Activated T-helper 1 cell treated with anti-CD3 and anti-CD28 coated beads, Interleukin-12 subunit alpha, Interleukin-12 subunit beta, Interleukin-2, Interleukin-4 antibody, amounts not matched to agents 30 ng/mL and 10 ng/mL and 1 ng/mL, durations not matched to agents 14 hours and 24 hours and 36 hours (primary cell): Measurements from ENCODE around the gene ATP2A1. TPM values are rescaled to one million over a fixed set of nuclear protein-coding genes. Genes with fewer than 3 reads are reported as not detected.
"Not testable (repeated sequence)": the region's sequence is repeated elsewhere in the genome, so short reads cannot be mapped to it uniquely, and the experiment has no call there.

Source experiments
- DNase-seq: peaks from one replicate; pipeline ENCODE4 v3.0.0; 2021; ENCODE audit warnings: low spot score
- H3K27ac Mint-ChIP-seq: one replicate; pipeline ENCODE4 v1.8.0; 2021; ENCODE audit warnings: mild to moderate bottlenecking, mixed read lengths
- H3K27me3 Mint-ChIP-seq: one replicate; pipeline ENCODE4 v1.8.0; 2022; ENCODE audit warnings: mild to moderate bottlenecking, moderate library complexity, mixed read lengths; ENCODE audit not compliant: insufficient read depth
- H3K36me3 Mint-ChIP-seq: one replicate; pipeline ENCODE4 v1.8.0; 2021; ENCODE audit warnings: low read depth, mixed read lengths
- H3K4me1 Mint-ChIP-seq: one replicate; pipeline ENCODE4 v1.8.0; 2021; ENCODE audit warnings: low read depth, mixed read lengths
- H3K4me3 Mint-ChIP-seq: one replicate; pipeline ENCODE4 v1.8.0; 2021; ENCODE audit warnings: mild to moderate bottlenecking, moderate library complexity, mixed read lengths
- H3K9me3 Mint-ChIP-seq: one replicate; pipeline ENCODE4 v1.8.0; 2021; ENCODE audit warnings: mixed read lengths
- intact Hi-C: fragments of 100-400 bp; cut with micrococcal nuclease; formaldehyde crosslinking; loops from one replicate; pipeline ENCODE4 v1.15.1; 2024
- total RNA-seq: library from RNA; stranded (reverse); gene quantifications from 2 replicates; pipeline ENCODE4 v1.2.3, GENCODE V29; 2022

ATP2A1 gene
- total RNA-seq, 1 donor from 2014 or later, result 3.3 TPM

- DNase-seq, H3K27ac Mint-ChIP-seq, H3K9me3 Mint-ChIP-seq, H3K36me3 Mint-ChIP-seq, H3K4me3 Mint-ChIP-seq, intact Hi-C loops, H3K27me3 Mint-ChIP-seq: not testable (repeated sequence)
- peaks cover 20% of the 10 kb centered on the region for H3K4me1 Mint-ChIP-seq
Observed at GRCh38 chr16:28939825-28940224, 61.5 kb downstream of the ATP2A1 start.

- DNase-seq, result no peak
- intact Hi-C loops, result no loop called here
- Mint-ChIP-seq H3K9me3 (no peaks in the 10 kb centered on the region), H3K4me3 (no peak overlapping the region), H3K27me3 (no peaks in the 10 kb centered on the region), H3K27ac (no peak overlapping the region), H3K36me3 (no peaks in the 10 kb centered on the region), H3K4me1 (peaks cover 18% of the 10 kb centered on the region)
Observed at GRCh38 chr16:28943281-28943680, 65.0 kb downstream of the ATP2A1 start.

- Mint-ChIP-seq H3K36me3 (peaks cover 2% of the 10 kb centered on the region), H3K9me3 (no peaks in the 10 kb centered on the region), H3K27ac (no peak overlapping the region), H3K4me1 (peaks cover 22% of the 10 kb centered on the region), H3K27me3 (no peaks in the 10 kb centered on the region), H3K4me3 (no peak overlapping the region)
- DNase-seq, result no peak
- intact Hi-C loops, result no loop called here
Observed at GRCh38 chr16:28946681-28947080, 68.4 kb downstream of the ATP2A1 start.

- intact Hi-C loops, result loop anchor here (1.0 to 5.0 kb wide), 6 partner anchors 23 to 399 kb away; partner anchors contain the start of genes RABEP2, SGF29, SH2B1 and SPNS1
- Mint-ChIP-seq H3K27me3 (no peaks in the 10 kb centered on the region), H3K4me3 (peak within 1 kb of the TSS; percentile 95), H3K36me3 (peaks cover 20% of the 10 kb centered on the region), H3K9me3 (no peaks in the 10 kb centered on the region), H3K27ac (peak within 1 kb of the TSS; percentile 95), H3K4me1 (peaks cover 33% of the 10 kb centered on the region)
- DNase-seq, result peak; percentile 99
Observed at GRCh38 chr16:28950648-28951409, 72.5 kb downstream of the ATP2A1 start, which contains the start of gene NFATC2IP. TSS of gene NFATC2IP (plus strand) at chr16:28950937. CDS start at chr16:28951012, 75 bp downstream.

- no peak for DNase-seq
- Mint-ChIP-seq H3K27me3 (no peaks in the 10 kb centered on the region), H3K9me3 (no peaks in the 10 kb centered on the region), H3K36me3 (peaks cover 22% of the 10 kb centered on the region), H3K27ac (peak overlapping the region; percentile 78), H3K4me3 (peak overlapping the region; percentile 95), H3K4me1 (peaks cover 30% of the 10 kb centered on the region)
- intact Hi-C loops, result loop anchor here (5.0 kb wide), 1 partner anchor 399 kb away; the partner anchor contains the start of gene SGF29
Observed at GRCh38 chr16:28951410-28951943, 73.2 kb downstream of the ATP2A1 start.

Other genes starting within 250 kb of the ATP2A1 start
- gene NPIPB8, start 240.4 kb upstream of the ATP2A1 start, total RNA-seq, result 0.70 and 1.2 TPM in 2 replicates
- gene EIF3C, start 167.0 kb upstream of the ATP2A1 start, total RNA-seq, result 1,175 and 1,207 TPM in 2 replicates
- 2.4 and 5.3 TPM in 2 replicates for gene NPIPB9, start 126.7 kb upstream of the ATP2A1 start, total RNA-seq
- 319 and 337 TPM in 2 replicates for gene ATXN2L, start 55.5 kb upstream of the ATP2A1 start, total RNA-seq
- gene TUFM, start 32.1 kb upstream of the ATP2A1 start, total RNA-seq, result 261 and 264 TPM in 2 replicates
- 54.2 and 56.2 TPM in 2 replicates for gene SH2B1, start 14.6 kb upstream of the ATP2A1 start, total RNA-seq
- 18.3 and 21.1 TPM in 2 replicates for gene RABEP2, start 46.8 kb downstream of the ATP2A1 start, total RNA-seq
- gene CD19, start 53.5 kb downstream of the ATP2A1 start, total RNA-seq, result not detected in 2 replicates
- 110 and 111 TPM in 2 replicates for gene NFATC2IP, start 72.4 kb downstream of the ATP2A1 start, total RNA-seq
- gene SPNS1, start 96.3 kb downstream of the ATP2A1 start, total RNA-seq, result 21.2 and 26.9 TPM in 2 replicates
- gene LAT, start 106.6 kb downstream of the ATP2A1 start, total RNA-seq, result 230 and 234 TPM in 2 replicates